Hematopoietic multipotent progenitor cell treated with erythropoietin and hydrocortisone succinate and interleukin-3 and kit ligand, for 17 days (in vitro differentiated cells): ENCODE results near the gene MAD1L1.

Experiments used
- DNase-seq: peaks from one replicate; pipeline ENCODE4 v3.0.0-alpha.2; 2015; ENCODE audit warnings: low spot score

The MAD1L1 gene

GRCh38 chr7:2217716-2218443, 14.9 kb downstream of the MAD1L1 start:
- DNase-seq = no peak

- DNase-seq = no peak
Measured at GRCh38 chr7:2217206-2217605, 15.5 kb downstream of the MAD1L1 start.

GRCh38 chr7:2215851-2216250, 16.9 kb downstream of the MAD1L1 start:
- no peak for DNase-seq

- no peak for DNase-seq
Measured at GRCh38 chr7:2214636-2215035, 18.1 kb downstream of the MAD1L1 start.

- no peak for DNase-seq
Measured at GRCh38 chr7:2213551-2214215, 19.1 kb downstream of the MAD1L1 start.

- DNase-seq = no peak
Measured at GRCh38 chr7:2212906-2213305, 19.8 kb downstream of the MAD1L1 start.

GRCh38 chr7:2211926-2212325, 20.8 kb downstream of the MAD1L1 start:
- DNase-seq = no peak

- DNase-seq = no peak
Measured at GRCh38 chr7:2211259-2211880, 21.4 kb downstream of the MAD1L1 start.

- no peak for DNase-seq
Measured at GRCh38 chr7:2210551-2211258, 22.0 kb downstream of the MAD1L1 start.

GRCh38 chr7:2209961-2210323, 22.8 kb downstream of the MAD1L1 start:
- DNase-seq = no peak

GRCh38 chr7:2209146-2209960, 23.4 kb downstream of the MAD1L1 start:
- DNase-seq = peak; percentile 37

- DNase-seq = no peak
Measured at GRCh38 chr7:2208712-2209111, 24.0 kb downstream of the MAD1L1 start.

- no peak for DNase-seq
Measured at GRCh38 chr7:2205036-2205780, 27.5 kb downstream of the MAD1L1 start.

GRCh38 chr7:2204446-2204845, 28.3 kb downstream of the MAD1L1 start:
- no peak for DNase-seq

- no peak for DNase-seq
Measured at GRCh38 chr7:2203766-2204300, 28.9 kb downstream of the MAD1L1 start.

GRCh38 chr7:2202901-2203765, 29.6 kb downstream of the MAD1L1 start:
- DNase-seq = no peak

- no peak for DNase-seq
Measured at GRCh38 chr7:2202361-2202761, 30.4 kb downstream of the MAD1L1 start.

GRCh38 chr7:2201686-2202360, 30.9 kb downstream of the MAD1L1 start:
- DNase-seq = no peak

GRCh38 chr7:2201128-2201527, 31.6 kb downstream of the MAD1L1 start:
- DNase-seq = no peak
